GM13976 (cell line): ENCODE results near the gene DTL.
"Not testable (repeated sequence)": the region's sequence is repeated elsewhere in the genome, so short reads cannot be mapped to it uniquely, and the experiment has no call there.

ENCODE experiments used
- DNase-seq: peaks from one replicate; pipeline ENCODE4 v3.0.0; 2012; ENCODE audit warnings: low spot score
- in situ Hi-C: fragments of 300-500 bp; cut with MboI; formaldehyde crosslinking; loops from one replicate; pipeline ENCODE4 v1.12.0; 2022; ENCODE audit warnings: low sequenced_read_pairs, mixed read lengths, inconsistent platforms; ENCODE audit not compliant: unreplicated experiment
- TF ChIP-seq, protein P1 (sequence below): IDR thresholded peaks from 2 replicates; pipeline ENCODE4 v1.5.1; 2012; ENCODE audit warnings: borderline replicate concordance, mild to moderate bottlenecking; ENCODE audit not compliant: insufficient read depth; ENCODE audit errors: extremely low read depth, missing control alignments, control extremely low read depth

Gene DTL, protein sequence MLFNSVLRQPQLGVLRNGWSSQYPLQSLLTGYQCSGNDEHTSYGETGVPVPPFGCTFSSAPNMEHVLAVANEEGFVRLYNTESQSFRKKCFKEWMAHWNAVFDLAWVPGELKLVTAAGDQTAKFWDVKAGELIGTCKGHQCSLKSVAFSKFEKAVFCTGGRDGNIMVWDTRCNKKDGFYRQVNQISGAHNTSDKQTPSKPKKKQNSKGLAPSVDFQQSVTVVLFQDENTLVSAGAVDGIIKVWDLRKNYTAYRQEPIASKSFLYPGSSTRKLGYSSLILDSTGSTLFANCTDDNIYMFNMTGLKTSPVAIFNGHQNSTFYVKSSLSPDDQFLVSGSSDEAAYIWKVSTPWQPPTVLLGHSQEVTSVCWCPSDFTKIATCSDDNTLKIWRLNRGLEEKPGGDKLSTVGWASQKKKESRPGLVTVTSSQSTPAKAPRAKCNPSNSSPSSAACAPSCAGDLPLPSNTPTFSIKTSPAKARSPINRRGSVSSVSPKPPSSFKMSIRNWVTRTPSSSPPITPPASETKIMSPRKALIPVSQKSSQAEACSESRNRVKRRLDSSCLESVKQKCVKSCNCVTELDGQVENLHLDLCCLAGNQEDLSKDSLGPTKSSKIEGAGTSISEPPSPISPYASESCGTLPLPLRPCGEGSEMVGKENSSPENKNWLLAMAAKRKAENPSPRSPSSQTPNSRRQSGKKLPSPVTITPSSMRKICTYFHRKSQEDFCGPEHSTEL

DNA sequence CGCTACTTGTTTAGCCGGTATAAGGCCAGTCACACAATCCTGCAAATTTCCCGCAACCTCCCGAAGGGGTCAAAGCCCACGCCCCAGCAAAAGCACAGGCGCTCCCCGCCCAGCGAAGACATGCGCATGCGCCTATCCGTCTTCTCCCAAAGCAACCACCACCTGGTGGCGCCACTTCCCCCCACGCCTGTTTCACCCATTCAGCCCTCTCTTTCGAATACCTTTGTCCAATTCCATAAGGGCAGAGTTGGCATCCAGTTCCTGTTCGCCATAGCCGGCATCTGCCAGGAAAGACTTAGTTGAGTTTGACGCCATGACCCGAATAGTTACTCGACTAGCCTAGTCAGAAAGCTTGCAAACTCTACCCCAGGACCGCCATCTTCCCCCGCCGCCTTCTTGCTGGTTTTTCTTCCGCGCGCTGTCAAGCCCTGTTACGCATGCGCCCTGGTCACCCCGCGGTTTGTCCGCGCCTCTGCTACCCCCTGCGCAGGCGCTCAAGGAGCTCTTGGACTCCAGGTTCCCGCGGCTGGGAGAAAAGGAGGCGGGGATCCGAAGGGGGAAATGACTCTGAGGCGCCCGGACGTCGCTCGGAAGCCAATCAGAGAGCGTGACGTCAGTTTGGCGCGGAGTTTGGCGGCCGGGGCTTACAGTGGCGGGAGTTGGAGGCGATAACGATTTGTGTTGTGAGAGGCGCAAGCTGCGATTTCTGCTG is at the start of gene DTL, which contains the start of gene INTS7:
Gene DTL (plus strand): TSS at position 626 of the 712 bp plus-strand sequence. CDS start 143 bp downstream, outside the sequence.
Gene INTS7 (minus strand): TSS at position 435 of the 712 bp plus-strand sequence. CDS start 120 bp downstream, at position 315.
- DNase-seq: peak; percentile 96
- TF ChIP-seq, protein P1, sequence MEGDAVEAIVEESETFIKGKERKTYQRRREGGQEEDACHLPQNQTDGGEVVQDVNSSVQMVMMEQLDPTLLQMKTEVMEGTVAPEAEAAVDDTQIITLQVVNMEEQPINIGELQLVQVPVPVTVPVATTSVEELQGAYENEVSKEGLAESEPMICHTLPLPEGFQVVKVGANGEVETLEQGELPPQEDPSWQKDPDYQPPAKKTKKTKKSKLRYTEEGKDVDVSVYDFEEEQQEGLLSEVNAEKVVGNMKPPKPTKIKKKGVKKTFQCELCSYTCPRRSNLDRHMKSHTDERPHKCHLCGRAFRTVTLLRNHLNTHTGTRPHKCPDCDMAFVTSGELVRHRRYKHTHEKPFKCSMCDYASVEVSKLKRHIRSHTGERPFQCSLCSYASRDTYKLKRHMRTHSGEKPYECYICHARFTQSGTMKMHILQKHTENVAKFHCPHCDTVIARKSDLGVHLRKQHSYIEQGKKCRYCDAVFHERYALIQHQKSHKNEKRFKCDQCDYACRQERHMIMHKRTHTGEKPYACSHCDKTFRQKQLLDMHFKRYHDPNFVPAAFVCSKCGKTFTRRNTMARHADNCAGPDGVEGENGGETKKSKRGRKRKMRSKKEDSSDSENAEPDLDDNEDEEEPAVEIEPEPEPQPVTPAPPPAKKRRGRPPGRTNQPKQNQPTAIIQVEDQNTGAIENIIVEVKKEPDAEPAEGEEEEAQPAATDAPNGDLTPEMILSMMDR: peak; percentile 86
- in situ Hi-C loops: loop anchor here (10.0 kb wide), 1 partner anchor 340 kb away; no protein-coding TSS in a partner anchor

DNA sequence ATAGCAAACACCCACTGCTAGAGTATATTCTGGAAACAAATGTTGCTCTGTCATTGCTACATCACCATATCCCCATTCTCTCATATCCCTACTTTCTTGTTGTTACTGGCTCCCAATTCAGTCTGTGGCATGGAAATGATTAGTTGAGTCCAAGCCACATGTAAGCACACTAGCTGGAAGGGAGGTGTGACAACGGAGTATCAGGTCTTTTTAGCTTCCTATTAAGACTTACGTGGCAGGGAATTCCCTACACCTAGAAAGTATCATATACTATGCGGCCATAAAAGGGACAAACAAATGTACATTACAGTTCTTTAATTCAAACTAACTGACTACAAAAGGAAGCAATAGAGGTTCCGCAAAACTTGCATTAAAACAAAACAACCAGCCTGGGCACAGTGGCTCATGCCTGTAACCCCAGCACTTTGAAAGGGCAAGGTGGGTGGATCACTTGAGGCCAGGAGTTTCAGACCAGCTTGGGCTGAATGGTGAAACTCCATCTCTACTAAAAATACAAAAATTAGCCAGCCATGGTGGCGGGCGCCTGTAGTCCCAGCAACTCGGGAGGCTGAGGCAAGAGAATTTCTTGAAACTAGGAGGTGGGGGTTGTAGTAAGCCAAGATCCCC is 48.8 kb upstream of the DTL start:
- no peak for DNase-seq
- in situ Hi-C loops: no loop called here
- TF ChIP-seq, protein P1: no peak

DNA sequence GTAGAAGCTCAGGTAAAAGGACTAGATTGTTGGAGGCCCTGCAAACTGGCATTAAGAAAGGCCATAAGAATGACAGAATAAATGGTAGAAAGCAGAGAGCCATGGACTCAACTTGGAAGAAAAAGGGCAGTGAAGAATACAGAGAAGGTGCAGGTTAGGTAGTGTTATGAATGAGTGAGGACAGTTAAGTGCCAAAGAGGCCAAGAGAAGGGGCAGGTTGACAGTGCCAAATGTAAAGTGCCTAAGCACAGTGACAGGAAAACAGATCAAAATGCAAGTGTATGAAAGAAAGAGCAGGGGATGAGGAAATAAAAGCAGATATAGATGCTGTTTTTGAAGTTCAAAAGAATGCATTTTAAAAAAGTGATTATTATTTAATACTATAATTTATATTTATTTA is 43.9 kb upstream of the DTL start:
- in situ Hi-C loops: no loop called here
- TF ChIP-seq, protein P1: no peak
- no peak for DNase-seq

DNA sequence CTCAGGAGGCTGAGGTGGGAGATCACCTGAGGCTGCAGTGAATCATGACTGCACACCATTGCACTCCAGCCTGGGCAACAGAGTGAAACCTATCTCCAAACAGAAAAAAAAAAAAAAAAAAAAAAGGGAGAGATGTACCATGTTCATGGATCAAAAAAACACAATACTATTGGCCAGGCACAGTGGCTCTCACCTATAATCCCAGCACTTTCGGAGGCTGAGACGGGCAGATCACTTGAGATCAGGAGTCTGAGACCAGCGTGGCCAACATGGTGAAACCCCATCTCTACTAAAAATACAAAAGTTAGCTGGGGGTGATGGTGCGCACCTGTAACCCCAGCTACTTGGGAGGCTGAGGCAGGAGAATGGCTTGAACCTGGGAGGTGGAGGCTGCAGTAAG is 38.1 kb upstream of the DTL start:
- in situ Hi-C loops, DNase-seq: not testable (repeated sequence)

DNA sequence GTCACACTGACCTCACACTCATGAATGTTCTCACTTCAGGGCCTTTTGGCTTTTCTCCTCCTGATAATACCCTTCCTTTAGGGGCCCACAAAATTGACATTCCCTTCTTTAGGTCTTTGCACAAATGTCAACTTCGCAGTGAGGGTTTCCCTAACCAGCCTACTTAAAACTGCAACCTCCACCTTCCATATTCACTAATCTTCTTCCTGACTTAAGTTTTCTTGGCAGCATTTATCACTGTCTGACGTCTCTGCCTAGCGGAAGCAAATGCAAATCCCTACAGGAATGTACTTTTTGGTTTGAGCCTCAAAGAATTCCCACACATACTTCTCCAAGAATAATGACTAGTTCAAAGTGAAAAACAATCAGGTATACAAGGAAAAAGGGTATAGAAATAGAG is 33.0 kb upstream of the DTL start:
- TF ChIP-seq, protein P1: no peak
- in situ Hi-C loops: no loop called here
- DNase-seq: no peak

DNA sequence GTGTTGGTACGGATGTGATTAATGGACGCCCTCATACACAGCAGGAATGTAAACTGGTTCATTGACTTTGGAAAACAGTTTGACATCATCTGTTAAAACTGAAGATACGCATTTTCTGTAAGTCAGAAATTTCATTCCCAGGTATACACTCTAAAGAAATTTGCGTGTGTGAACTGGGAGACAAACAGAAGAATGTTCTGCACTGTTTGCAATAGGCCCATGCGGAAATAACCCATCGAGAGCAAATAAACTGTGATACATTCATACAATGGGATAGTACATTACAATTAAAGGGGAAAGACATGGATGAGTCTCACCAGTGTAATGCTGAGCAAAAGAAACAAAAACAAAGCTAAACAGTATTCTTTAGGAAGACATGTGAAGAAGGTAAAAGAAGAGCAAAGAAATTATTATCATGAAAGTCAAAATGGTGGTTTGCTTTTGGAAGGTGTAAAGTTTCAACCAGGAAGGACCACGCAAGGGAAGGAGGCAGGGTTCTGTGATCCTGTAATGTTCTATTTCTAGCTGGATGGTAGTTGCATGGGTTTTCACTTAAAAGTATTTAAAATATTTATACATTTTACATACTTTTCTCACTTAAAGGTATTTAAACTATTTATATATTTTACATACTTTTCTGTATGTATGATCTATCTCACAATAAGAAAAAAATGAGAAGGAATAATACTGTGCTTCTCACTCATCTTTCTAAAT is 30.5 kb upstream of the DTL start:
- in situ Hi-C loops: no loop called here
- DNase-seq: no peak
- TF ChIP-seq, protein P1: no peak
